ENCODE results near the gene EPHX1.

DNA sequence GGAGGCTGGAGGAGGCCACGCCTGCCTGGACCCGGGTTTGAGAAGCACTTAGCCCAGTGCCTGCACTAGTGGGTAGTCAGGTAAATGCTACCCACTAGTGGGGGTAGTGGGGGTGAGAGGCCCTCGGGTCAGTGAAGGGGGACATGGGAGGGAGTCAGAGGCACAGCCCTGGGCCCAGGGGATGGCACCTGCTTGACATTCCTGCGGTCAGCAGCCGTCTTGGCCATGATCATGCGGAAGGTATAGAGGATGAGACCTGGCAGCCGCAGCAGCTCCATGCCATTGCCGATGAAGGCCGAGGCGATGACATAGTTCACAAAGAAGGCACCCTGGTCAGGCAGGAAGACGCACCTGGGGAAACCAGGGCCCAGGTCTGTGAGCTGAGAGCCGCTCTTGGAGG lies 43.5 kb downstream of the EPHX1 start:
- TF ChIP-seq, protein P1, sequence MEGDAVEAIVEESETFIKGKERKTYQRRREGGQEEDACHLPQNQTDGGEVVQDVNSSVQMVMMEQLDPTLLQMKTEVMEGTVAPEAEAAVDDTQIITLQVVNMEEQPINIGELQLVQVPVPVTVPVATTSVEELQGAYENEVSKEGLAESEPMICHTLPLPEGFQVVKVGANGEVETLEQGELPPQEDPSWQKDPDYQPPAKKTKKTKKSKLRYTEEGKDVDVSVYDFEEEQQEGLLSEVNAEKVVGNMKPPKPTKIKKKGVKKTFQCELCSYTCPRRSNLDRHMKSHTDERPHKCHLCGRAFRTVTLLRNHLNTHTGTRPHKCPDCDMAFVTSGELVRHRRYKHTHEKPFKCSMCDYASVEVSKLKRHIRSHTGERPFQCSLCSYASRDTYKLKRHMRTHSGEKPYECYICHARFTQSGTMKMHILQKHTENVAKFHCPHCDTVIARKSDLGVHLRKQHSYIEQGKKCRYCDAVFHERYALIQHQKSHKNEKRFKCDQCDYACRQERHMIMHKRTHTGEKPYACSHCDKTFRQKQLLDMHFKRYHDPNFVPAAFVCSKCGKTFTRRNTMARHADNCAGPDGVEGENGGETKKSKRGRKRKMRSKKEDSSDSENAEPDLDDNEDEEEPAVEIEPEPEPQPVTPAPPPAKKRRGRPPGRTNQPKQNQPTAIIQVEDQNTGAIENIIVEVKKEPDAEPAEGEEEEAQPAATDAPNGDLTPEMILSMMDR (IDR thresholded peaks at IDR 0.05), result no peak
- TF ChIP-seq POLR2AphosphoS5 (IDR thresholded peaks at IDR 0.05), result no peak
